ENCODE results near the gene C9. TPM values are rescaled to one million over a fixed set of nuclear protein-coding genes. Genes with fewer than 3 reads are reported as not detected.
"Not testable (repeated sequence)": the region's sequence is repeated elsewhere in the genome, so short reads cannot be mapped to it uniquely, and the experiment has no call there.

Gene C9
- total and polyA plus RNA-seq, 7 donors = 0.24 TPM; not detected in 6

DNA sequence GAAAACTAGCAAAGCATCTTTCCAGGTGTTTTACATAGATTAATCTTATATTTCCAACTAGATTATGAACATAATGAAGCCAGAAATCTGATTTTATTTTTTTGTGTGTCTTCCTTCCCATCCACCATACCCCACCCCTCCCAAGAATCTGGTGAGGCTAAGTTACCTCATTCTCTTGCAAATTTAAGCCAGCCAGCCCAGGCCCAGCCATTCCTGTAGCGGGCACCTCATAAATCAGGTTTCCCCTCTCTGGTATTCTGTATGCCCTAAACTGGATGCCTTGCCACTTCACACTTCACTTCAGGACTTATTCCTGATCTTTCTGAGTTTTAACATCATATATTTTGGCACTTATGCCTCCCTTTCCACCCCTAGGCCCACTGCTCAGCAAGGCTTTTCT is 21.8 kb downstream of the C9 start:
- ATAC-seq (no peak), DNase-seq (no peak)
- Histone ChIP-seq H3K4me3 (no peak overlapping the region), H3K27ac (no peak overlapping the region), H3K27me3 (ENCODE audit: insufficient read depth in 3 of 3, low read length in 2 of 3) (no peaks in the 10 kb centered on the region), H3K9me3 (no peaks in the 10 kb centered on the region), H3K36me3 (ENCODE audit: insufficient read depth in 1 of 2, low read depth in 1 of 2) (no peaks in the 10 kb centered on the region), H3K4me1 (no peaks in the 10 kb centered on the region)
- intact Hi-C loops (cut with DNase I) = no loop called here
- TF ChIP-seq, protein P1, sequence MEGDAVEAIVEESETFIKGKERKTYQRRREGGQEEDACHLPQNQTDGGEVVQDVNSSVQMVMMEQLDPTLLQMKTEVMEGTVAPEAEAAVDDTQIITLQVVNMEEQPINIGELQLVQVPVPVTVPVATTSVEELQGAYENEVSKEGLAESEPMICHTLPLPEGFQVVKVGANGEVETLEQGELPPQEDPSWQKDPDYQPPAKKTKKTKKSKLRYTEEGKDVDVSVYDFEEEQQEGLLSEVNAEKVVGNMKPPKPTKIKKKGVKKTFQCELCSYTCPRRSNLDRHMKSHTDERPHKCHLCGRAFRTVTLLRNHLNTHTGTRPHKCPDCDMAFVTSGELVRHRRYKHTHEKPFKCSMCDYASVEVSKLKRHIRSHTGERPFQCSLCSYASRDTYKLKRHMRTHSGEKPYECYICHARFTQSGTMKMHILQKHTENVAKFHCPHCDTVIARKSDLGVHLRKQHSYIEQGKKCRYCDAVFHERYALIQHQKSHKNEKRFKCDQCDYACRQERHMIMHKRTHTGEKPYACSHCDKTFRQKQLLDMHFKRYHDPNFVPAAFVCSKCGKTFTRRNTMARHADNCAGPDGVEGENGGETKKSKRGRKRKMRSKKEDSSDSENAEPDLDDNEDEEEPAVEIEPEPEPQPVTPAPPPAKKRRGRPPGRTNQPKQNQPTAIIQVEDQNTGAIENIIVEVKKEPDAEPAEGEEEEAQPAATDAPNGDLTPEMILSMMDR (IDR thresholded peaks at IDR 0.05) = no peak
- 94 to 100% (median 96%) methylated on average over 1 of the region's 1 CpG for WGBS, 3 donors

DNA sequence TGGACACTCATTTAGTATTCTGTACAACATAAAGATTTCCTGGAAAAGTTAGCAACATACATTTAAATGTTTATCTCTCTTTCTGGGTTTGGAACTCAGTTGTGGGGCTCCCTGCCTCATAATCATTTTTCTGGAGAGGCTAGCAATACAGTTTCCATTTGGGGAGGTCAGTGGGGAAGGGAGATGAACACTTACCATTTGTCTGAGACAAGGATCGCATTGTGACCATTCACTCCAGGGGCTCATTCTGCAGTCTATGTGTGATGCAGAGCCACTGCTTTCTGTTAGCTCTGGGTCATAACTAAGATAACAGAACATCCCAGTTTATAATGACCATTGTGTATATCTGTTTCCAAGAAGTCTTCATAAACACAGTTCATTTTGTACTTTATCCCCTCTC is 22.4 kb downstream of the C9 start:
- H3K27me3 ChIP-seq (ENCODE audit: insufficient read depth in 3 of 3, low read length in 2 of 3) = no peaks in the 10 kb centered on the region
- DNase-seq = no peak
- whole genome bisulfite sequencing, 3 donors = 80 to 98% (median 93%) methylated on average over 1 of the region's 1 CpG
- TF ChIP-seq, protein P1 (IDR thresholded peaks at IDR 0.05) = no peak
- no peaks in the 10 kb centered on the region for H3K4me1 ChIP-seq
- H3K36me3 ChIP-seq (ENCODE audit: insufficient read depth in 1 of 2, low read depth in 1 of 2) = no peaks in the 10 kb centered on the region
- ATAC-seq = no peak
- H3K4me3 ChIP-seq = no peak overlapping the region
- intact Hi-C loops (cut with DNase I) = no loop called here
- no peak overlapping the region for H3K27ac ChIP-seq
- no peaks in the 10 kb centered on the region for H3K9me3 ChIP-seq

DNA sequence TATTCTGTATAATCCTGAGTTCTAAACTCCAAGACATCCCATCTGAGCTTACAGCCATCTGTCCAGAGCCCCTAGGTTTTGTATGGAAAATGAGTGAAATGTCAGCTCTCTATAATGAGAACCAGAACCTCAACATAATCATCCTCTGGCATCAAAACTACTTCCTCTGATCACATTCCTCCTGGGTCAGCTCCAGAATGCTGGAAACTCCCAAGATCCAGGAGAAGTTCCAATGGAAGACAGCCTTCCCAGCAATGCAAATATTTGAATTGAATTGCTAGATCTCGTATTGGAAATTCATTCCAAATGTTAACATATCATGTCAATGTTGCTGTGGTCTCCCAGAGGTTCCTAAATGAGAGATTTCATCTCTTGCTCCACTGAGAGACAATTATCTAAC is 23.8 kb downstream of the C9 start:
- no peak overlapping the region for H3K27ac ChIP-seq

DNA sequence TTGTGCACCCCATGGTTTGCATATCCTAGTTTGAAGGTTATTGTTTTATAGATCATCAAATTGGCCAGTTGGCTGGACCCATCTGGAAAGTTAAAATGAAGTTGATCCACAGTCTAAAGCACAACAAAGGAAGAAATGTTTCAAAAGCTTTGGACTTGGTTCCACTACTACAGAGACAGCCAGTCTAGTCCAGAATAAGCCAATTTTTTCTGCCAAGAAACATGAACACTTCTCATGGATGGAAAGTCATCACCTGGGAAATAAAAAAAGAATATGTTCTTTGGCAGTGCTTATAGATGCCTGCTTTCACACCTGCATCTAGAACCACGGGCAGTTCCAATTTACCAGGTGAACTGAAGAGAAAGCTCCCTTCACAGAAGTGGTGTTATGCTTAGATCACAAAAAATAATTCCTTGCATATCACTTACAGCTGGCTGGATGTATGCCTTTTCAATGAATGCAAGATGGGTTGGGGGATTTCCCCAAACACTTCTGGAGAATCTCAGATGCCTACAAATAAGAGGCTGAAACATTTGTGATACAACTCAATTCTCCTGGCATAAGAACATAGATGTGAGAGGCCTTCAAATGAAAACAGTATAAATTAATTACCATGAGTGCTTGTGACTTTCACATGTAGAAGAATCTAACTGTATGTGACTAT is 26.9 kb downstream of the C9 start:
- no peaks in the 10 kb centered on the region for H3K9me3 ChIP-seq
- intact Hi-C loops (cut with DNase I) = no loop called here
- TF ChIP-seq, protein P1 (IDR thresholded peaks at IDR 0.05) = no peak
- H3K4me3 ChIP-seq = no peak overlapping the region
- no peak for ATAC-seq
- no peaks in the 10 kb centered on the region for H3K36me3 ChIP-seq (ENCODE audit: insufficient read depth in 1 of 2, low read depth in 1 of 2)
- WGBS, 3 donors = 32 to 58% (median 39%) methylated on average over 1 of the region's 1 CpG
- H3K27ac ChIP-seq = no peak overlapping the region
- H3K4me1 ChIP-seq = no peaks in the 10 kb centered on the region
- no peak for DNase-seq
- H3K27me3 ChIP-seq (ENCODE audit: insufficient read depth in 3 of 3, low read length in 2 of 3) = no peaks in the 10 kb centered on the region

More for the DNA sequence above, 23.8 kb downstream of the C9 start:
- no peaks in the 10 kb centered on the region for H3K4me1 ChIP-seq
- WGBS, 3 donors = 53 to 61% (median 55%) methylated on average over 1 of the region's 1 CpG
- no peaks in the 10 kb centered on the region for H3K9me3 ChIP-seq
- H3K36me3 ChIP-seq (ENCODE audit: insufficient read depth in 1 of 2, low read depth in 1 of 2) = no peaks in the 10 kb centered on the region
- intact Hi-C loops (cut with DNase I) = no loop called here
- H3K4me3 ChIP-seq = no peak overlapping the region
- DNase-seq (no peak), ATAC-seq (no peak)
- TF ChIP-seq, protein P1 (IDR thresholded peaks at IDR 0.05) = no peak
- H3K27me3 ChIP-seq (ENCODE audit: insufficient read depth in 3 of 3, low read length in 2 of 3) = no peaks in the 10 kb centered on the region

DNA sequence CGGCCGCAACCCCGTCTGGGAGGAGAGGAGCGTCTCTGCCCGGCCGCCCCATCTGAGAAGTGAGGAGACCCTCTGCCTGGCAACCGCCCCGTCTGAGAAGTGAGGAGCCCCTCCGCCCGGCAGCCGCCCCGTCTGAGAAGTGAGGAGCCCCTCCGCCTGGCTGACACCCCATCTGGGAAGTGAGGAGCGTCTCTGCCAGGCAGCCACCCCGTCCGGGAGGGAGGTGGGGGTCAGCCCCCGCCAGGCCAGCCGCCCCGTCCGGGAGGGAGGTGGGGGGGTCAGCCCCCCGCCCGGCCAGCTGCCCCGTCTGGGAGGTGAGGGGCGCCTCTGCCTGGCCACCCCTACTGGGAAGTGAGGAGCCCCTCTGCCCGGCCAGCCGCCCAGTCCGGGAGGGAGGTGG is 30.0 kb downstream of the C9 start:
- H3K27ac ChIP-seq; H3K9me3 ChIP-seq; H3K4me1 ChIP-seq; H3K4me3 ChIP-seq; DNase-seq; H3K27me3 ChIP-seq (ENCODE audit: insufficient read depth in 3 of 3, low read length in 2 of 3); H3K36me3 ChIP-seq (ENCODE audit: insufficient read depth in 1 of 2, low read depth in 1 of 2); intact Hi-C loops (cut with DNase I); ATAC-seq: not testable (repeated sequence)
- 90 to 97% (median 93%) methylated on average over 14 to 25 of the region's 27 CpGs for WGBS, 3 donors

Data from psoas muscle (tissue), 8 donors.